GM12874 (cell line): Measurements from ENCODE around the gene GEMIN5.

Source experiments
- CTCF ChIP-seq: IDR thresholded peaks from 2 replicates; pipeline ENCODE4 v1.5.1; 2011; ENCODE audit warnings: low read depth, mild to moderate bottlenecking, control low read depth, low read length, moderate library complexity; ENCODE audit not compliant: insufficient read depth

Gene GEMIN5

GRCh38 chr5:154901913-154902312 lies 36.1 kb downstream of the GEMIN5 start:
- no peak for TF ChIP-seq CTCF

GRCh38 chr5:154901276-154901675 lies 36.7 kb downstream of the GEMIN5 start:
- TF ChIP-seq CTCF = no peak

GRCh38 chr5:154900066-154900465 lies 37.9 kb downstream of the GEMIN5 start:
- no peak for TF ChIP-seq CTCF

- no peak for TF ChIP-seq CTCF
Observed at GRCh38 chr5:154899151-154899816, 38.7 kb downstream of the GEMIN5 start.

- TF ChIP-seq CTCF = no peak
Observed at GRCh38 chr5:154898210-154898609, 39.8 kb downstream of the GEMIN5 start.

GRCh38 chr5:154896562-154897165 lies 41.3 kb downstream of the GEMIN5 start:
- no peak for TF ChIP-seq CTCF

- TF ChIP-seq CTCF = no peak
Observed at GRCh38 chr5:154895606-154896561, 42.1 kb downstream of the GEMIN5 start.
